Keratinocyte (primary cell): Measurements from ENCODE around the gene SREBF1. TPM values are rescaled to one million over a fixed set of nuclear protein-coding genes. Genes with fewer than 3 reads are reported as not detected.
A peak's percentile ranks its signal among the peaks of the same experiment; 100 is the strongest.

Source experiments
- DNase-seq: peaks from one replicate; pipeline ENCODE4 v3.0.0-alpha.2; 2011; ENCODE audit warnings: low read depth, missing footprints, low spot score
- FAIRE-seq: peaks from 2 replicates; lab custom pipeline; 2011; peaks lifted over from hg19 to GRCh38; lab: Jason Lieb, UNC
- H2AFZ ChIP-seq: 2 replicates; pipeline ENCODE4 v1.6.0; 2012; ENCODE audit warnings: low read length, control low read depth, inconsistent platforms; ENCODE audit not compliant: control insufficient read depth
- H3K27ac ChIP-seq: 2 replicates; pipeline ENCODE4 v1.5.1; 2011; ENCODE audit warnings: low read length; ENCODE audit not compliant: control insufficient read depth, insufficient read depth
- H3K27me3 ChIP-seq: 3 replicates; pipeline ENCODE4 v1.6.0; 2011; ENCODE audit warnings: low read length; ENCODE audit not compliant: control insufficient read depth, insufficient read depth; ENCODE audit errors: extremely low read depth
- H3K36me3 ChIP-seq, 2 experiments: 2 replicates in 1 of 2; 3 replicates in 1 of 2; pipeline ENCODE4 v1.5.1; 2011; ENCODE audit warnings: low read length in 2 of 2, mild to moderate bottlenecking in 1 of 2; ENCODE audit not compliant: control insufficient read depth in 2 of 2, insufficient read depth in 2 of 2; ENCODE audit errors: extremely low read depth in 1 of 2
- H3K4me1 ChIP-seq: 3 replicates; pipeline ENCODE4 v1.5.1; 2011; ENCODE audit warnings: low read length; ENCODE audit not compliant: control insufficient read depth, insufficient read depth; ENCODE audit errors: extremely low read depth
- H3K4me2 ChIP-seq: 3 replicates; pipeline ENCODE4 v1.6.0; 2011; ENCODE audit warnings: low read depth, low read length; ENCODE audit not compliant: control insufficient read depth, insufficient read depth; ENCODE audit errors: extremely low read depth
- H3K4me3 ChIP-seq, 3 experiments: fragments of 200-600 bp in 1 of 3; sonication (generic) in 1 of 3; 2 replicates in 2 of 3; 3 replicates in 1 of 3; pipeline ENCODE4 v1.5.1; 2011 to 2016; ENCODE audit warnings: low read length in 3 of 3, mild to moderate bottlenecking in 3 of 3, control low read depth in 2 of 3, inconsistent platforms in 1 of 3, low read depth in 1 of 3, mixed read lengths in 1 of 3, mixed run types in 1 of 3, moderate library complexity in 1 of 3; ENCODE audit not compliant: control insufficient read depth in 2 of 3, insufficient read depth in 2 of 3; ENCODE audit errors: extremely low read depth in 1 of 3
- H3K79me2 ChIP-seq: 2 replicates; pipeline ENCODE4 v1.6.0; 2012; ENCODE audit warnings: low read length; ENCODE audit not compliant: control insufficient read depth, insufficient read depth
- H3K9ac ChIP-seq: 3 replicates; pipeline ENCODE4 v1.6.0; 2011; ENCODE audit warnings: low read length; ENCODE audit not compliant: control insufficient read depth, insufficient read depth; ENCODE audit errors: extremely low read depth
- H3K9me1 ChIP-seq: 3 replicates; pipeline ENCODE4 v1.6.0; 2011; ENCODE audit warnings: low read length; ENCODE audit not compliant: control insufficient read depth, insufficient read depth; ENCODE audit errors: extremely low read depth
- H3K9me3 ChIP-seq: 2 replicates; pipeline ENCODE4 v1.5.1; 2012; ENCODE audit warnings: low read depth, low read length; ENCODE audit not compliant: control insufficient read depth
- H4K20me1 ChIP-seq: 3 replicates; pipeline ENCODE4 v1.6.0; 2011; ENCODE audit warnings: low read length; ENCODE audit not compliant: control insufficient read depth, insufficient read depth; ENCODE audit errors: extremely low read depth
- EZH2 ChIP-seq: IDR thresholded peaks from one replicate; pipeline ENCODE4 v1.6.1; 2012; ENCODE audit warnings: inconsistent platforms, mild to moderate bottlenecking, low read length, moderate library complexity
- dilution Hi-C: fragments of 300-500 bp; cut with MboI; formaldehyde crosslinking; loops from one replicate; pipeline ENCODE4 v1.7.0; 2020; ENCODE audit warnings: low sequenced_read_pairs; ENCODE audit not compliant: extremely low pct_ligation_motif_present
- polyA plus RNA-seq, 5 experiments: library from polyadenylated mRNA; depleted of rRNA in 3 of 5; stranded (reverse) in 3 of 5; stranded (forward) in 1 of 5; unstranded in 1 of 5; fragments of >200 nt; gene quantifications; 1 replicate in 1 of 5; 2 replicates in 3 of 5; 3 replicates in 1 of 5; pipeline versions ENCODE4 v1.2.1 to v1.2.3, GENCODE V29; 2011 to 2012; ENCODE audit warnings: missing spikeins in 2 of 5, low read depth in 1 of 5, low replicate concordance in 1 of 5
- TF ChIP-seq, protein P1 (sequence below), 3 experiments: IDR thresholded peaks in 1 of 3; conservative IDR thresholded peaks in 1 of 3; optimal IDR thresholded peaks in 1 of 3; 2 replicates in 2 of 3; 3 replicates in 1 of 3; pipeline versions ENCODE3 to v1.5.1; 2011; ENCODE audit warnings: low read length in 3 of 3, mild to moderate bottlenecking in 3 of 3, moderate library complexity in 2 of 3, control low read depth in 1 of 3, inconsistent platforms in 1 of 3; ENCODE audit not compliant: insufficient read depth in 2 of 3; ENCODE audit errors: extremely low read depth in 1 of 3

The SREBF1 gene
- polyA plus RNA-seq, 1 donor (not counting 4 experiments of a cell fraction or from before 2014, with no cell fraction given), result 51.7 TPM

DNA sequence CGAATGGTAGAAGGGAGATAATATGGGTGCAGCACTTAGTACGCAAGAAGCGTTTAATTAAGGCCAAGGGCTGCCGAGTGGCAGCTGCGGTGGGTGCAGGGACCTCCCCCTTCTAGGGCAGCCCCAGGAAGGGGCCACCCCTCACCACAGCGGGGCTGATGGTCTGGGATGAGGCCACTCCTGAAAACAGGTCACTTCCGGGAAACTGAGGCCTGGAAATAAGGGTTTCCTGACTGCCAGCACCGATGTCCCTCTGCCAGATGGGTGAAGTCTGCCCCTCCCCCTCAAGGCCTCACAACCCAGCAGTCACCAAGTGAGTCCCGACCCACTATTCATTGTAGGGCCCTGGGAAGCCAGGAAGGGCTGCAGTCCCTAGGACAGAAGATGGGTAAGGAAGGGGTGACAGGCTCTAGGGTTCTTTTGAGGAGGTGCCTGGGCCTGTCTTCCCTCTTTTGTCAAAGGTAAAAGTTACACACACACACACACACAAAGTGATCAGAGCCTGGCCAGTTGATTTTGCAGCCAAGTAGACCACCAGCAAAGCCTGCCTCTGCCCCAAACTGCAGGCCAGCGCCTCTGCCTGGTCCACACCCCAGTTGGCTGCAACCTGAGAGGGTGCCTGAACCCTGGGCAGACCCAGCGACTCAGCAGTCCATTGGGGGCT, 12.5 kb downstream of the SREBF1 start:
- Histone ChIP-seq H4K20me1 (peaks cover 23% of the 10 kb centered on the region), H3K9me1 (peaks cover 4% of the 10 kb centered on the region), H3K4me3 (peak overlapping the region in 1 of 3 experiments; percentile 36), H3K27me3 (no peaks in the 10 kb centered on the region), H2AFZ (no peak overlapping the region), H3K9me3 (no peaks in the 10 kb centered on the region), H3K4me2 (peak overlapping the region; percentile 59), H3K27ac (peak overlapping the region; percentile 96), H3K9ac (peak overlapping the region; percentile 66), H3K4me1 (peaks cover 74% of the 10 kb centered on the region), H3K36me3 (peaks cover 15 to 16% of the 10 kb centered on the region in 2 experiments), H3K79me2 (peaks cover 74% of the 10 kb centered on the region)
- TF ChIP-seq, protein P1, sequence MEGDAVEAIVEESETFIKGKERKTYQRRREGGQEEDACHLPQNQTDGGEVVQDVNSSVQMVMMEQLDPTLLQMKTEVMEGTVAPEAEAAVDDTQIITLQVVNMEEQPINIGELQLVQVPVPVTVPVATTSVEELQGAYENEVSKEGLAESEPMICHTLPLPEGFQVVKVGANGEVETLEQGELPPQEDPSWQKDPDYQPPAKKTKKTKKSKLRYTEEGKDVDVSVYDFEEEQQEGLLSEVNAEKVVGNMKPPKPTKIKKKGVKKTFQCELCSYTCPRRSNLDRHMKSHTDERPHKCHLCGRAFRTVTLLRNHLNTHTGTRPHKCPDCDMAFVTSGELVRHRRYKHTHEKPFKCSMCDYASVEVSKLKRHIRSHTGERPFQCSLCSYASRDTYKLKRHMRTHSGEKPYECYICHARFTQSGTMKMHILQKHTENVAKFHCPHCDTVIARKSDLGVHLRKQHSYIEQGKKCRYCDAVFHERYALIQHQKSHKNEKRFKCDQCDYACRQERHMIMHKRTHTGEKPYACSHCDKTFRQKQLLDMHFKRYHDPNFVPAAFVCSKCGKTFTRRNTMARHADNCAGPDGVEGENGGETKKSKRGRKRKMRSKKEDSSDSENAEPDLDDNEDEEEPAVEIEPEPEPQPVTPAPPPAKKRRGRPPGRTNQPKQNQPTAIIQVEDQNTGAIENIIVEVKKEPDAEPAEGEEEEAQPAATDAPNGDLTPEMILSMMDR (optimal IDR thresholded peaks at IDR 0.05 in 1 of 3, IDR thresholded peaks at IDR 0.05 in 1 of 3, conservative IDR thresholded peaks at IDR 0.05 in 1 of 3; ENCODE audit: extremely low read depth in 1 of 3, insufficient read depth in 2 of 3, low read length in 3 of 3), result no peak
- no peak for TF ChIP-seq EZH2
- dilution Hi-C loops, result no loop called here
- DNase-seq, result no peak
- FAIRE-seq, result no peak

DNA sequence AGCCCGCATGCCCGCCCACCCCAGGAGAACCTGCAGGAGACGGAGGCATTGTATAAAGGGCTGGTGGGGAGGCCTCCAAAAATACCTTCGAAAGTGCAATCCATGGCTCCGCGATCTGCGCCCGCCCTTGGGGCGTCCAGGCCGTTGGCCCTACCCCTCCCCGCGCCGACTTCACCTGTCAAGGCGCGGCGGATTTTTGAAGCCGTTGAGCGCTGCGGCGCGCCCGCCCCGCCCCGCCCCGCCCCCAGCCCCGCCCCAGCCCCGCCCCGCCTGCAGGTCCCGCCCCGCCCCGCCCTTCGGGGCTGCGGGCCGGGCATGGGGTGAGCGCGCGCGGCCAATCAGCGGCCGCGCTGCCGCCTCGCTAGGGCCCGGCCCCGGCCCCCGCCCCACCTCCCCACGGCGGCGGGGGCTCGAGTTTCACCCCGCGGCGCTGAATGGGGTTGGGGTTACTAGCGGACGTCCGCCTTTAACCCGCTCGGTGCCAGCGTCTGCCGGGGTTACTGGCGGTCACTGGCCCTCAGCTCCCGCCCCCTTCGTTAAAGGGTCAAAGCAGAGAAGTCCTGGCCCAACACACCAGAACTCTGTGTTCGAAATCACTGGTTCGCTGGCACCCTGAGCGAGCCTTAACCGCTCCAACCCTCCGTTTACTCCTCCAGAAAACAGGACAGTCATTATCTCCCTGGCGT, 13.2 kb downstream of the SREBF1 start:
- Histone ChIP-seq H3K4me2 (peak overlapping the region; percentile 89), H3K27me3 (no peaks in the 10 kb centered on the region), H3K36me3 (peaks cover 21 to 23% of the 10 kb centered on the region in 2 experiments), H3K27ac (peak overlapping the region; percentile 96), H3K9ac (peak overlapping the region; percentile 69), H4K20me1 (peaks cover 23% of the 10 kb centered on the region), H3K9me1 (peaks cover 4% of the 10 kb centered on the region), H3K4me1 (peaks cover 74% of the 10 kb centered on the region), H3K9me3 (no peaks in the 10 kb centered on the region), H3K79me2 (peaks cover 73% of the 10 kb centered on the region), H2AFZ (no peak overlapping the region), H3K4me3 (peak overlapping the region; percentile 51 to 78 (median 74))
- TF ChIP-seq EZH2, result no peak
- TF ChIP-seq, protein P1 (optimal IDR thresholded peaks at IDR 0.05 in 1 of 3, IDR thresholded peaks at IDR 0.05 in 1 of 3, conservative IDR thresholded peaks at IDR 0.05 in 1 of 3; ENCODE audit: extremely low read depth in 1 of 3, insufficient read depth in 2 of 3, low read length in 3 of 3), result no peak
- DNase-seq (no peak), FAIRE-seq (no peak)
- dilution Hi-C loops, result no loop called here
